Ascending aorta (tissue), 2 donors: Measurements from ENCODE around the gene GPAM. TPM values are rescaled to one million over a fixed set of nuclear protein-coding genes. Genes with fewer than 3 reads are reported as not detected.
"Not testable (repeated sequence)": the region's sequence is repeated elsewhere in the genome, so short reads cannot be mapped to it uniquely, and the experiment has no call there.

Experiments used
- DNase-seq, 2 donors: peaks; one replicate each; pipeline ENCODE4 v3.0.0-alpha.2; 2019; ENCODE audit warnings: low spot score in 2 of 2
- H3K27ac ChIP-seq, 2 donors: fragments of 200-600 bp; sonication (generic); one replicate each; pipeline ENCODE4 v1.5.1; 2016 to 2017; ENCODE audit warnings: mild to moderate bottlenecking in 1 of 2
- H3K27me3 ChIP-seq: fragments of 200-600 bp; sonication (generic); one replicate; pipeline ENCODE4 v1.5.1; 2017
- H3K36me3 ChIP-seq, 2 donors: fragments of 200-600 bp; sonication (generic); one replicate each; pipeline ENCODE4 v1.5.1; 2016
- H3K4me1 ChIP-seq, 2 donors: fragments of 200-600 bp; sonication (generic); one replicate each; pipeline ENCODE4 v1.5.1; 2016 to 2017; ENCODE audit warnings: mild to moderate bottlenecking in 1 of 2
- H3K4me3 ChIP-seq, 2 donors: fragments of 200-600 bp; sonication (generic); one replicate each; pipeline ENCODE4 v1.5.1; 2016 to 2017; ENCODE audit warnings: mild to moderate bottlenecking in 1 of 2
- H3K9me3 ChIP-seq, 2 donors: fragments of 200-600 bp; sonication (generic); one replicate each; pipeline ENCODE4 v1.5.1; 2016
- intact Hi-C: fragments of 100-400 bp; cut with DNase I; formaldehyde crosslinking; loops from one replicate; pipeline ENCODE4 v1.15.1; 2023
- total RNA-seq: library from RNA; depleted of rRNA; stranded (reverse); fragments of >200 nt; gene quantifications from one replicate; pipeline ENCODE4 v1.1.0, GENCODE V29; 2016
- TF ChIP-seq, protein P1 (sequence below), 3 experiments: fragments of 200-600 bp in 2 of 3; fragments of 450-650 bp in 1 of 3; sonication (generic) in 2 of 3; IDR thresholded peaks; one replicate each; pipeline ENCODE4 v1.5.1; 2016 to 2019; ENCODE audit warnings: antibody characterized with exemption in 3 of 3, mild to moderate bottlenecking in 1 of 3, moderate library complexity in 1 of 3

Gene GPAM
- total RNA-seq, 1 donor from 2014 or later, result 3.2 TPM

DNA sequence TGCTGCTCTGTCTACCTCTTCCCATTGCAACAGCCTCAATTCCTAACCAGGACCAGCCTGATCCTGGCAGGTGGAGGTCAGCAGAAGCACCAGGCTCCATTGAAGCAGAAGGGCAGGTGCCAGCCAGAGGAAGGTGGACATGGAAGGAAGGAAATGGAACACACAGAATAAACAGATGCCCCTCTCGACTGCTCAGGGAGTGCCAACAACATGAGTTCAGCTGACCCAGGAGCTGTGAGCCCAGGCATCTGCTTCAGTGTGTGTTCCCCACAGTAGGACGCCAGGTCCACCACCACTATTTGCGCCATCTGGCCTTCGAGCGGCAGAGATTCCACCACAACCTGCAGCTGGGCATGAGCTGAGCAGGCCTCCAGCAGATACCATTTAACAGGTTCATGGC lies 56.7 kb downstream of the GPAM start:
- no peaks in the 10 kb centered on the region for H3K27me3 ChIP-seq
- no peak for DNase-seq
- no peaks in the 10 kb centered on the region for H3K36me3 ChIP-seq
- no peak overlapping the region for H3K4me3 ChIP-seq
- H3K9me3 ChIP-seq, result no peaks in the 10 kb centered on the region
- no peaks in the 10 kb centered on the region for H3K4me1 ChIP-seq
- no peak overlapping the region for H3K27ac ChIP-seq
- TF ChIP-seq, protein P1, sequence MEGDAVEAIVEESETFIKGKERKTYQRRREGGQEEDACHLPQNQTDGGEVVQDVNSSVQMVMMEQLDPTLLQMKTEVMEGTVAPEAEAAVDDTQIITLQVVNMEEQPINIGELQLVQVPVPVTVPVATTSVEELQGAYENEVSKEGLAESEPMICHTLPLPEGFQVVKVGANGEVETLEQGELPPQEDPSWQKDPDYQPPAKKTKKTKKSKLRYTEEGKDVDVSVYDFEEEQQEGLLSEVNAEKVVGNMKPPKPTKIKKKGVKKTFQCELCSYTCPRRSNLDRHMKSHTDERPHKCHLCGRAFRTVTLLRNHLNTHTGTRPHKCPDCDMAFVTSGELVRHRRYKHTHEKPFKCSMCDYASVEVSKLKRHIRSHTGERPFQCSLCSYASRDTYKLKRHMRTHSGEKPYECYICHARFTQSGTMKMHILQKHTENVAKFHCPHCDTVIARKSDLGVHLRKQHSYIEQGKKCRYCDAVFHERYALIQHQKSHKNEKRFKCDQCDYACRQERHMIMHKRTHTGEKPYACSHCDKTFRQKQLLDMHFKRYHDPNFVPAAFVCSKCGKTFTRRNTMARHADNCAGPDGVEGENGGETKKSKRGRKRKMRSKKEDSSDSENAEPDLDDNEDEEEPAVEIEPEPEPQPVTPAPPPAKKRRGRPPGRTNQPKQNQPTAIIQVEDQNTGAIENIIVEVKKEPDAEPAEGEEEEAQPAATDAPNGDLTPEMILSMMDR (IDR thresholded peaks at IDR 0.05), result no peak
- intact Hi-C loops, result no loop called here

DNA sequence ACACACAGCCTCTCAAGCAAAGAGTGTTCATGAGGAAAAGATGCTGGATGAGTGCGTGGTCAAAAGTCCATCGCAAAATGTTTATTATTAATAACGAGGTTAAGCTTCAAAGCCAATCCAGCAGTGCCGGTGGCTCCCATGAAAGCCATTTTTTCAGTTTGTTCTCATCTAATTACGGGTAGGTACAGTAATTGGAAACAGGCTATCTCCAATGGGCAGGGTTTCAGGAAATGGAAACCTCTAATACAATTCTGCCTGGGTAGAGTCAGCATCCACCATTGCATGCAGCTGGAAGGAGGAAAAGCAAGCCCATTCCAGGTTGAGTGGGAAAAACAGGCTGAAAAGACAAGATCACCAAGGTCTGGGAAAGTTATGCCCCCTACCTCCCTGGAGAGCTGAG lies 57.4 kb downstream of the GPAM start:
- Histone ChIP-seq H3K27me3 (no peaks in the 10 kb centered on the region), H3K27ac (no peak overlapping the region), H3K4me1 (no peaks in the 10 kb centered on the region), H3K4me3 (no peak overlapping the region), H3K9me3 (no peaks in the 10 kb centered on the region), H3K36me3 (no peaks in the 10 kb centered on the region)
- no peak for DNase-seq
- TF ChIP-seq, protein P1 (IDR thresholded peaks at IDR 0.05), result no peak
- intact Hi-C loops, result no loop called here

DNA sequence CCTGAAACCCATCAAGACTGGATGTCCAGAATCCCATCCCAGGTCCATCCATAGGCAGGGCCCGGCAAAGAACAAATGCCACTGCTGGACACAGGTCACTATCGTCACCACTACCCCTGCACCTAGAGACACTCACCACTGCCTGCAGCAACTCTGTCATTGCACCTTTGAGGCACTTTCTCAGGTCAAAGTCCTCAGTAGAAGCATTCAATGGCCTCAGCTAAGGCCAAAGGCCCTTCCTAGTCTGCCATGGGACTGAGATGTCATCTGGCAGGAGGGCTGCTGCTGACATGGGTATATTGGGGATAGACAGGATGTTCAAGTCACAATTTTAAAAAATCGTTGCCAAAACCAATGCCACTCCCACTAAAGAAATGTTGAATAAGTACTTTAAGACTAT lies 58.7 kb downstream of the GPAM start:
- no peaks in the 10 kb centered on the region for H3K27me3 ChIP-seq

DNA sequence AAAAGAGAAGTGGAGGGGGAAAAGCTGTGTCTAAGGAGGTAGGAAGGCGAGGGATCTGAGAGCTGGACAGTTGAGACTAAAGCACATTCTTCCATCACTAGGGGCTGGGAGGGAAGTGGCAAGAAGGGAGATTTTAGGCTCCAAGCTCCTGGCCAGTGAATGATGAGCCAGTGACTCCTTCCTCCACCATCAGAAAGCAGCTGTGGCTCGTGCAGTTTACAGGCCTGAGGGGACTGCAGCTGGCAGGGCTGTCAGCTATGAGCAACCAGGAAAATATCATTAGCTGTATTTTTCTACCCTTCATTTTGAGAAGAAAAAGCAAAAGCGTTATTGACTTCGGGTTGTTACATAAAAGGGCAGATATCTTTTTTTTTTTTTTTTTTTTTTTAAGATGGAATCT lies 60.7 kb downstream of the GPAM start:
- no peaks in the 10 kb centered on the region for H3K4me1 ChIP-seq
- TF ChIP-seq, protein P1 (IDR thresholded peaks at IDR 0.05), result no peak

More for the DNA sequence above, 58.7 kb downstream of the GPAM start:
- Histone ChIP-seq H3K4me1 (no peaks in the 10 kb centered on the region), H3K9me3 (no peaks in the 10 kb centered on the region), H3K27ac (no peak overlapping the region), H3K4me3 (no peak overlapping the region), H3K36me3 (no peaks in the 10 kb centered on the region)
- intact Hi-C loops, result no loop called here
- TF ChIP-seq, protein P1 (IDR thresholded peaks at IDR 0.05), result no peak
- DNase-seq, result no peak

DNA sequence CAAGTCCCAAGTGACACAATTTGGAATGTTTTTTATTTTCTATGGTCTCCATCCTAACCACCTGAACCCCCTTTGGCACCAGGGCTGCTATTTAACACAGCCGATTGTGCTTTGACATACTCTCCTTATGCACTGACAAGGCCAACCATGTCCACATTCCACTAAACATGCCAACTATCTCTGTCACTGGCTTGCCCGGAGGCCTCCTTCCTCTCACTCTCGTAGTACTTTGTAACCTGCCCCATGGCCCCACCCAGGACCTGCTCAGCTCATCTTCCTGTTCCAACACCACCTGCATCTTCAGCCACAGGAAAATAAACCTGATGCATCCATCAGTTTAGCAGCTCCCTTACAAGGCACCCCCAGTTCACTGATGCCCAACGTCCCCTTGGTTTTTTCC lies 63.1 kb downstream of the GPAM start:
- no peaks in the 10 kb centered on the region for H3K4me1 ChIP-seq
- no peak overlapping the region for H3K4me3 ChIP-seq
- no peak overlapping the region for H3K27ac ChIP-seq
- DNase-seq, result no peak
- TF ChIP-seq, protein P1 (IDR thresholded peaks at IDR 0.05), result no peak
- intact Hi-C loops, result no loop called here
- no peaks in the 10 kb centered on the region for H3K9me3 ChIP-seq
- no peaks in the 10 kb centered on the region for H3K36me3 ChIP-seq
- no peaks in the 10 kb centered on the region for H3K27me3 ChIP-seq

More for the DNA sequence above, 60.7 kb downstream of the GPAM start:
- Histone ChIP-seq H3K27me3 (no peaks in the 10 kb centered on the region), H3K27ac (no peak overlapping the region), H3K4me3 (no peak overlapping the region), H3K9me3 (no peaks in the 10 kb centered on the region), H3K36me3 (no peaks in the 10 kb centered on the region)
- DNase-seq, result peak in 1 of 2 donors; percentile 3
- intact Hi-C loops, result no loop called here

DNA sequence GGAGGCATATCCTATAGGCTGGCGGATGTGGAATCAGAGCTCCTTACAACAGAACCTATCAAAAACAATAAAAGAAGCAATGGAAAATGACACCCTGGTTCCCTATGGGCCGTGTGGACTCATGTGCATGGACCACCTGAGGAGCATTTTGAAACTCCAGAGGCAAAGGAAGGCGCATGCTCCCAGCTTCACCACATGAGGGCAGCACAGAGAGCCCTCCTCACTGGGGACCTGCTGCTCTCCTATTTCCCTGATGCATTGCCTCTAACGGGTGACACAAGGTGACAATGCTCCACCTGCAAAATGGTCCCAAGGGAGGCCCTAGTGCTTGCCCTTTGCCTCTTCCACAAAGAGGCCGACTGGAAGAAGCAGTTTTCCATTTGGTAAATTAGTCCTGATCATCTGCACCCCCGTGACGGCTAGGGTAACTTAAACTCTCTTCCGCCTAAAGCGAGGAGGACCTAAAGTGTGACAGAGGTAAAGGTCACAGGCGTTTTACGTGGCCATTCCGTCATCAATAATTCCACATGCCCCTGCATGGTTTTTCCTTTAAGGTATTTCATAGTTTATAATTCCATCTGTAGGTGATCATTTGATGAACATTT lies 67.7 kb downstream of the GPAM start:
- intact Hi-C loops, result no loop called here
- Histone ChIP-seq H3K27me3 (no peaks in the 10 kb centered on the region), H3K27ac (no peak overlapping the region), H3K4me1 (no peaks in the 10 kb centered on the region), H3K36me3 (no peaks in the 10 kb centered on the region), H3K4me3 (no peak overlapping the region), H3K9me3 (no peaks in the 10 kb centered on the region)
- no peak for DNase-seq
- TF ChIP-seq, protein P1 (IDR thresholded peaks at IDR 0.05), result peak in 2 of 3 experiments; percentile 39 to 45

DNA sequence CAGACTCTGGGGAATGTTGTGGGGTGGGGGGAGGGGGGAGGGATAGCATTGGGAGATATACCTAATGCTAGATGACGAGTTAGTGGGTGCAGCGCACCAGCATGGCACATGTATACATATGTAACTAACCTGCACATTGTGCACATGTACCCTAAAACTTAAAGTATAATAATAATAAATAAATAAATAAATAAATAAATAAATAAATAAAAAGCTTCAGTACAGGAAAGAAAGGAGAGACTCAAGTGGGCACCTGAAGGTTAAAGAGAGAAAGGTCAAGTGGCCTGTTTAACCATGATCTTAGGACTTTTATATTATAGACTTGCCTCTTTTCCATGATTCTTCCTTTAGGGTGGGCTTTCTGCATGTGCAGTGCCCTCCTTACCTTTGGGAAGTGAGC lies 73.8 kb downstream of the GPAM start:
- H3K36me3 ChIP-seq, H3K27me3 ChIP-seq, intact Hi-C loops, H3K9me3 ChIP-seq, H3K4me3 ChIP-seq, H3K4me1 ChIP-seq, DNase-seq, H3K27ac ChIP-seq: not testable (repeated sequence)
